Liver (tissue), 3 donors: ENCODE results near the gene KCTD16.

Experiments used
- FOXA1 ChIP-seq: IDR thresholded peaks from 2 replicates; pipeline ENCODE4 v1.6.1; 2016; ENCODE audit warnings: antibody characterized with exemption
- GABPA ChIP-seq, 2 donors: IDR thresholded peaks in 1 of 2; conservative IDR thresholded peaks in 1 of 2; 2 replicates each; pipeline ENCODE4 v1.6.1; 2016; ENCODE audit warnings: antibody characterized with exemption in 2 of 2, mild to moderate bottlenecking in 1 of 2, moderate library complexity in 1 of 2
- HNF4G ChIP-seq: IDR thresholded peaks from 2 replicates; pipeline ENCODE4 v1.6.1; 2016; ENCODE audit warnings: antibody characterized with exemption
- TAF1 ChIP-seq: conservative IDR thresholded peaks from 2 replicates; pipeline ENCODE4 v1.6.1; 2016; ENCODE audit warnings: antibody characterized with exemption, mild to moderate bottlenecking
- TF ChIP-seq, protein P1 (sequence below): fragments of 150-350 bp; IDR thresholded peaks from 2 replicates; pipeline ENCODE4 v1.5.1; 2017; ENCODE audit warnings: improper control_type of control experiment, low read depth, low read length; ENCODE audit not compliant: missing input control
- TF ChIP-seq, protein P2 (sequence below): IDR thresholded peaks from 2 replicates; pipeline ENCODE4 v1.6.1; 2016; ENCODE audit warnings: antibody characterized with exemption, mild to moderate bottlenecking
- donor health status: healthy.
- donor health status: healthy.

DNA sequence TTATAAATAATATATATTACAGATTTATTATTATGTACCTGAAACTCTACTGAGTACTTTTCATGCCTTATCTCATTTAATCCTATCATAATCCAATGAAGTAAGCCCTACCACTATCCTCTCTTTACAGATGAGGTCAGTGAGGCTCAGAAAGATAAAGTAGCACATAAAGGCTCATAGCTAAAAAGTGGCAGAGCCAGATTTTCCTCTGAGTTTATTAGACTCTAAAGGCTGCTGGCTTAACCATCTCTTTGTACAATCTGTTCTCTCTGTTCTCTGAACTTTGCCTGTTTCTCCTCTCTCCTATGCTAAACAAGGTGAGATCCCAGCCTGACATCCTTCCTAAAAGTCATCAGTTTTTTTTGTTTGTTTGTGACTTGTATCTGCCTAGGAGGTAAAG, 311.2 kb downstream of the KCTD16 start:
- TF ChIP-seq, protein P1, sequence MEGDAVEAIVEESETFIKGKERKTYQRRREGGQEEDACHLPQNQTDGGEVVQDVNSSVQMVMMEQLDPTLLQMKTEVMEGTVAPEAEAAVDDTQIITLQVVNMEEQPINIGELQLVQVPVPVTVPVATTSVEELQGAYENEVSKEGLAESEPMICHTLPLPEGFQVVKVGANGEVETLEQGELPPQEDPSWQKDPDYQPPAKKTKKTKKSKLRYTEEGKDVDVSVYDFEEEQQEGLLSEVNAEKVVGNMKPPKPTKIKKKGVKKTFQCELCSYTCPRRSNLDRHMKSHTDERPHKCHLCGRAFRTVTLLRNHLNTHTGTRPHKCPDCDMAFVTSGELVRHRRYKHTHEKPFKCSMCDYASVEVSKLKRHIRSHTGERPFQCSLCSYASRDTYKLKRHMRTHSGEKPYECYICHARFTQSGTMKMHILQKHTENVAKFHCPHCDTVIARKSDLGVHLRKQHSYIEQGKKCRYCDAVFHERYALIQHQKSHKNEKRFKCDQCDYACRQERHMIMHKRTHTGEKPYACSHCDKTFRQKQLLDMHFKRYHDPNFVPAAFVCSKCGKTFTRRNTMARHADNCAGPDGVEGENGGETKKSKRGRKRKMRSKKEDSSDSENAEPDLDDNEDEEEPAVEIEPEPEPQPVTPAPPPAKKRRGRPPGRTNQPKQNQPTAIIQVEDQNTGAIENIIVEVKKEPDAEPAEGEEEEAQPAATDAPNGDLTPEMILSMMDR: no peak
- TF ChIP-seq HNF4G: no peak
- no peak for TF ChIP-seq FOXA1
- TF ChIP-seq, protein P2, sequence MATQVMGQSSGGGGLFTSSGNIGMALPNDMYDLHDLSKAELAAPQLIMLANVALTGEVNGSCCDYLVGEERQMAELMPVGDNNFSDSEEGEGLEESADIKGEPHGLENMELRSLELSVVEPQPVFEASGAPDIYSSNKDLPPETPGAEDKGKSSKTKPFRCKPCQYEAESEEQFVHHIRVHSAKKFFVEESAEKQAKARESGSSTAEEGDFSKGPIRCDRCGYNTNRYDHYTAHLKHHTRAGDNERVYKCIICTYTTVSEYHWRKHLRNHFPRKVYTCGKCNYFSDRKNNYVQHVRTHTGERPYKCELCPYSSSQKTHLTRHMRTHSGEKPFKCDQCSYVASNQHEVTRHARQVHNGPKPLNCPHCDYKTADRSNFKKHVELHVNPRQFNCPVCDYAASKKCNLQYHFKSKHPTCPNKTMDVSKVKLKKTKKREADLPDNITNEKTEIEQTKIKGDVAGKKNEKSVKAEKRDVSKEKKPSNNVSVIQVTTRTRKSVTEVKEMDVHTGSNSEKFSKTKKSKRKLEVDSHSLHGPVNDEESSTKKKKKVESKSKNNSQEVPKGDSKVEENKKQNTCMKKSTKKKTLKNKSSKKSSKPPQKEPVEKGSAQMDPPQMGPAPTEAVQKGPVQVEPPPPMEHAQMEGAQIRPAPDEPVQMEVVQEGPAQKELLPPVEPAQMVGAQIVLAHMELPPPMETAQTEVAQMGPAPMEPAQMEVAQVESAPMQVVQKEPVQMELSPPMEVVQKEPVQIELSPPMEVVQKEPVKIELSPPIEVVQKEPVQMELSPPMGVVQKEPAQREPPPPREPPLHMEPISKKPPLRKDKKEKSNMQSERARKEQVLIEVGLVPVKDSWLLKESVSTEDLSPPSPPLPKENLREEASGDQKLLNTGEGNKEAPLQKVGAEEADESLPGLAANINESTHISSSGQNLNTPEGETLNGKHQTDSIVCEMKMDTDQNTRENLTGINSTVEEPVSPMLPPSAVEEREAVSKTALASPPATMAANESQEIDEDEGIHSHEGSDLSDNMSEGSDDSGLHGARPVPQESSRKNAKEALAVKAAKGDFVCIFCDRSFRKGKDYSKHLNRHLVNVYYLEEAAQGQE: no peak
- no peak for TF ChIP-seq GABPA (IDR thresholded peaks at IDR 0.05 in 1 of 2, conservative IDR thresholded peaks at IDR 0.05 in 1 of 2)
- no peak for TF ChIP-seq TAF1
